Ishikawa (cell line): Measurements from ENCODE around the gene ARHGEF6.

Experiments
- CEBPB ChIP-seq: IDR thresholded peaks from 2 replicates; pipeline ENCODE4 v1.6.1; 2012
- CREB1 ChIP-seq: IDR thresholded peaks from 2 replicates; pipeline ENCODE4 v1.6.1; 2012; ENCODE audit warnings: low read depth
- EGR1 ChIP-seq: IDR thresholded peaks from 2 replicates; pipeline ENCODE4 v1.6.1; 2012
- EP300 ChIP-seq: IDR thresholded peaks from 2 replicates; pipeline ENCODE4 v1.6.1; 2012; ENCODE audit warnings: borderline replicate concordance
- FOXM1 ChIP-seq: IDR thresholded peaks from 2 replicates; pipeline ENCODE4 v1.6.1; 2012; ENCODE audit warnings: low read depth, borderline replicate concordance
- MAX ChIP-seq: IDR thresholded peaks from 2 replicates; pipeline ENCODE4 v1.6.1; 2012
- NFIC ChIP-seq: IDR thresholded peaks from 2 replicates; pipeline ENCODE4 v1.6.1; 2012
- RAD21 ChIP-seq: IDR thresholded peaks from 2 replicates; pipeline ENCODE4 v1.6.1; 2012; ENCODE audit warnings: low read depth
- REST ChIP-seq: IDR thresholded peaks from 2 replicates; pipeline ENCODE4 v1.6.1; 2012; ENCODE audit warnings: low read depth, mild to moderate bottlenecking
- TAF1 ChIP-seq: IDR thresholded peaks from 2 replicates; pipeline ENCODE4 v1.6.1; 2012; ENCODE audit warnings: low read depth, mild to moderate bottlenecking
- TCF12 ChIP-seq: IDR thresholded peaks from 2 replicates; pipeline ENCODE4 v1.6.1; 2012; ENCODE audit warnings: low read depth
- TEAD4 ChIP-seq: IDR thresholded peaks from 2 replicates; pipeline ENCODE4 v1.6.1; 2012
- USF1 ChIP-seq: IDR thresholded peaks from 2 replicates; pipeline ENCODE4 v1.6.1; 2012
- YY1 ChIP-seq: IDR thresholded peaks from 2 replicates; pipeline ENCODE4 v1.6.1; 2012; ENCODE audit warnings: low read depth
- ZBTB7A ChIP-seq: IDR thresholded peaks from 2 replicates; pipeline ENCODE4 v1.6.1; 2012; ENCODE audit warnings: low read depth

The ARHGEF6 gene

GRCh38 chrX:136731207-136731782, 49.4 kb downstream of the ARHGEF6 start:
- TF ChIP-seq USF1 (no peak), ZBTB7A (no peak), EP300 (no peak), CEBPB (no peak), MAX (no peak), TAF1 (no peak), YY1 (no peak), EGR1 (no peak), NFIC (no peak)

- no peak for TF ChIP-seq EP300
- TF ChIP-seq NFIC = no peak
- TF ChIP-seq TAF1 = no peak
- no peak for TF ChIP-seq MAX
- TF ChIP-seq REST = no peak
- TF ChIP-seq YY1 = no peak
- no peak for TF ChIP-seq CREB1
- TF ChIP-seq FOXM1 = no peak
- TF ChIP-seq USF1 = no peak
- TF ChIP-seq RAD21 = no peak
Measured at GRCh38 chrX:136728393-136728792, 52.3 kb downstream of the ARHGEF6 start.

GRCh38 chrX:136725441-136726104, 55.2 kb downstream of the ARHGEF6 start:
- TF ChIP-seq FOXM1 = no peak
- TF ChIP-seq CEBPB = no peak
- TF ChIP-seq NFIC = no peak
- TF ChIP-seq TEAD4 = no peak
- no peak for TF ChIP-seq EP300
- TF ChIP-seq REST = no peak
- no peak for TF ChIP-seq TAF1
- no peak for TF ChIP-seq TCF12
- no peak for TF ChIP-seq USF1
- TF ChIP-seq EGR1 = no peak
- no peak for TF ChIP-seq RAD21
- no peak for TF ChIP-seq ZBTB7A
- no peak for TF ChIP-seq YY1
- TF ChIP-seq CREB1 = no peak
- TF ChIP-seq MAX = no peak

GRCh38 chrX:136718091-136718490, 62.6 kb downstream of the ARHGEF6 start:
- no peak for TF ChIP-seq FOXM1
- TF ChIP-seq EGR1 = no peak
- no peak for TF ChIP-seq TEAD4
- TF ChIP-seq ZBTB7A = no peak
- TF ChIP-seq CEBPB = no peak
- TF ChIP-seq USF1 = no peak
- no peak for TF ChIP-seq REST
- TF ChIP-seq EP300 = no peak
- no peak for TF ChIP-seq YY1
- TF ChIP-seq MAX = no peak
- no peak for TF ChIP-seq NFIC
- no peak for TF ChIP-seq TCF12
- no peak for TF ChIP-seq CREB1
- no peak for TF ChIP-seq TAF1
- TF ChIP-seq RAD21 = no peak
